Suprapubic skin (tissue), 4 donors: ENCODE data around the gene FAM117B. TPM values are rescaled to one million over a fixed set of nuclear protein-coding genes. Genes with fewer than 3 reads are reported as not detected.

Source experiments
- DNase-seq, 2 donors: peaks; one replicate each; pipeline ENCODE4 v3.0.0-alpha.2; 2019; ENCODE audit warnings: low spot score in 2 of 2
- H3K27ac ChIP-seq: fragments of 200-600 bp; sonication (generic); one replicate; pipeline ENCODE4 v1.5.1; 2019
- H3K27me3 ChIP-seq: fragments of 200-600 bp; sonication (generic); one replicate; pipeline ENCODE4 v1.5.1; 2019
- H3K36me3 ChIP-seq: fragments of 200-600 bp; sonication (generic); one replicate; pipeline ENCODE4 v1.5.1; 2019
- H3K4me1 ChIP-seq: fragments of 200-600 bp; sonication (generic); one replicate; pipeline ENCODE4 v1.5.1; 2019
- H3K4me3 ChIP-seq: fragments of 200-600 bp; sonication (generic); one replicate; pipeline ENCODE4 v1.5.1; 2019; ENCODE audit warnings: mild to moderate bottlenecking
- H3K9me3 ChIP-seq: fragments of 200-600 bp; sonication (generic); one replicate; pipeline ENCODE4 v1.5.1; 2019
- CTCF ChIP-seq, 2 donors: fragments of 200-600 bp in 1 of 2; fragments of 450-650 bp in 1 of 2; sonication (generic) in 1 of 2; IDR thresholded peaks; one replicate each; pipeline ENCODE4 v1.5.1; 2016 to 2019; ENCODE audit warnings: antibody characterized with exemption in 2 of 2, mild to moderate bottlenecking in 1 of 2, moderate library complexity in 1 of 2
- EP300 ChIP-seq: sonication (generic); formaldehyde crosslinking; IDR thresholded peaks from one replicate; pipeline ENCODE4 v1.6.1; 2017; ENCODE audit warnings: antibody characterized with exemption
- POLR2A ChIP-seq, 2 donors: fragments of 450-650 bp; IDR thresholded peaks; one replicate each; pipeline ENCODE4 v1.6.1; 2017; ENCODE audit warnings: antibody characterized with exemption in 2 of 2, mild to moderate bottlenecking in 2 of 2, moderate library complexity in 2 of 2
- POLR2AphosphoS5 ChIP-seq, 3 donors: sonication (generic); formaldehyde crosslinking; IDR thresholded peaks; one replicate each; pipeline ENCODE4 v1.6.1; 2017; ENCODE audit warnings: antibody characterized with exemption in 3 of 3
- WGBS: methylation state at CpG from one replicate; pipeline ENCODE4 v1.1.5; 2018; 5-methylcytosine and 5-hydroxymethylcytosine counted together
- total RNA-seq, 4 donors: library from RNA; depleted of rRNA; stranded (reverse); fragments of >200 nt; gene quantifications; one replicate each; pipeline ENCODE4 v1.1.0, GENCODE V29; 2016

The FAM117B gene
- total RNA-seq, result 10 to 100 TPM; 11.2 to 40.0 (median 17.7) TPM

DNA sequence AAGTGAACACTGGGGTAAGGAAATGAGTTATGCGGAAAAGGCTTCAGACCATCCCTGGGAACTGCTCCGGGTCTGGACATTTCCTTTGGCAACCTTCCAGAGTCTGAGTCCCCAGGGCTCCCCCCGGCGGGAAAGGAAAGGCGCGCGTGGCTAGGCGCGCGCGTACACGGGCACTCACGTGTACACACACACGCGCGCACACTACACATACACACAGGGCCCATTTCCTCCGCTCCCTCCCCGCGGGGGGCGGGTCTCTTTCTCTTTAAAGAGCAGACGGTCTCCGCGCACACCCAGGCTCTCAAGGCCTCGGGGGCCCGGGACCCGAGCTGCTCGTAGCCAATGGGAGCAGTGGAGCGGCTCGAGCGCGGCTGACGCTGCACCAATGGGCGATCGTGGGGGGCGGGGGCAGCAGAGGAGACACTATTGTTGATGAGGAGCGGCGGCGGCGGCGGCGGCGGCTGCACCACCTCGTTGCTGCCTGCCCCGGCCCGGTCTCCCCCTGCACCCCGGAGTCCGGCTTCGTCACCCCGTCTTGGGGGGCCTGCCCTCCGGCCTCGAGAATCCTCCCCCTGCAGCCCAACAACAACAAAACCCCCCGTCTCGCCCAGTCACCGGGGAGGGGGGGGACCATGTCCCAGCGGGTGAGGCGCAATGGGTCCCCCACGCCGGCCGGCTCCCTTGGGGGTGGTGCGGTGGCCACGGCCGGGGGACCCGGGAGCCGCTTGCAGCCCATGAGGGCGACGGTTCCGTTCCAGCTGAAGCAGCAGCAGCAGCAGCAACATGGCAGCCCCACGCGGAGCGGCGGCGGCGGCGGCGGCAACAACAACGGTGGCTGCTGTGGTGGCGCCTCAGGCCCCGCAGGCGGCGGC, at the start of gene FAM117B:
FAM117B (plus strand) TSS at position 414 of the 872 bp plus-strand sequence; CDS start at position 633, 219 bp downstream.
- H3K4me3 ChIP-seq, result peak within 1 kb of the TSS; percentile 80
- peaks cover 34% of the 10 kb centered on the region for H3K4me1 ChIP-seq
- TF ChIP-seq POLR2AphosphoS5 (IDR thresholded peaks at IDR 0.05), result peak in 2 of 3 donors; percentile 8 to 34
- no peak for TF ChIP-seq EP300
- TF ChIP-seq POLR2A (IDR thresholded peaks at IDR 0.05), result peak in 1 of 2 donors; percentile 33
- no peak for TF ChIP-seq CTCF (IDR thresholded peaks at IDR 0.05)
- no peaks in the 10 kb centered on the region for H3K27me3 ChIP-seq
- H3K27ac ChIP-seq, result peak within 1 kb of the TSS; percentile 93
- no peaks in the 10 kb centered on the region for H3K36me3 ChIP-seq
- H3K9me3 ChIP-seq, result no peaks in the 10 kb centered on the region
- DNase-seq, result peak; percentile 99 to 100
- WGBS, result 1% methylated on average over 38 of the region's 80 CpGs

DNA sequence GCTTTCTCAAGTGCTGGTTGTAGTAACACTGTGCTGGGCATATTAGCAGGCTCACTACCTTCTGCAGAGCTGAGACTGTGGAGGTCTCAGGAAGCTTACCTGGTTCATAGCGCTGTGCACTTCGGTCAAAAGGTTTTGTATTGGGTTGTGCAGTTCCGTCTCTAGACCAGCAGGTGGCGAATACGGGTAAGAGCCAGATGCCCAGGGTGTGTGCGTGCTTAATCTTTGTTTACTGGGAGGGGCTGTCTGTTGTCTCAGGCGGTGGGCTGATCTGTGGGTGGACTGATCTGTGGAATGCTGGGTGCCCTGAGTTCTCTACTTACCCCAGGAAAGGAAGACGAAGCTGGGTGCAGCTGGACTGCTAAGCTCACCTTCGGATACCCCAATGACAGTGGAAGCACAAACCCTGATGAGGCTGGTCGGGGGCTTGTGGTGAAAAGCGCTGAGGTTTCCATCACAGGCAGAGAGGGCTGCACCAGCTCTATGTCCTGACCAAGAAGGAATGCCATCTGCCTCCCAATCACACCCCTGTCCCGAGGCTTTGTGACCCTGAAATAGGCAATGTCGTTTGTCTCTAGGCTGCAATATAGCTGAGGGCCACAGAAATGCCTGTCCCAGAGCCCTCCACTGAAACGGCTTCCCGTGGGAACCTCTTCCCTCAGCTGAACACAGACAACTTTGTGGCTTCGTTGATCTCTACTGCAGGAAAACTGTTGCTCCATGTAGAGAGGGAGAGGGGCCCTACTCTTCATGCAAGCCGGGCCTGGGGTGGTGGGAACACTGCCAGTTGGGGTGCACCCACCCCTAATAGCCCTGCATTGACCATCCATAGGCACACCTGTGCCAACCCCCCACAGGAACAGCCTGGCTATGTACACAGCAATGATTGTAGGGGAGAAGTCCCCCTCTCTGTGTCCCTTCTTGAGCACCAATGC, 45.9 kb upstream of the FAM117B start:
- H3K4me1 ChIP-seq, result peaks cover 10% of the 10 kb centered on the region
- H3K4me3 ChIP-seq, result no peak overlapping the region
- TF ChIP-seq POLR2AphosphoS5 (IDR thresholded peaks at IDR 0.05) (no peak), CTCF (IDR thresholded peaks at IDR 0.05) (peak; percentile 85 to 90), EP300 (no peak), POLR2A (IDR thresholded peaks at IDR 0.05) (no peak)
- peak; percentile 72 to 80 for DNase-seq
- no peaks in the 10 kb centered on the region for H3K36me3 ChIP-seq
- no peak overlapping the region for H3K27ac ChIP-seq
- no peaks in the 10 kb centered on the region for H3K9me3 ChIP-seq
- 31% methylated on average over 13 of the region's 17 CpGs for WGBS
- no peaks in the 10 kb centered on the region for H3K27me3 ChIP-seq

GRCh38 chr2:202589582-202589949, 45.2 kb upstream of the FAM117B start:
- no peaks in the 10 kb centered on the region for H3K36me3 ChIP-seq
- H3K4me1 ChIP-seq, result peaks cover 16% of the 10 kb centered on the region
- no peaks in the 10 kb centered on the region for H3K9me3 ChIP-seq
- WGBS, result 94% methylated on average over 4 of the region's 4 CpGs
- H3K4me3 ChIP-seq, result no peak overlapping the region
- no peak overlapping the region for H3K27ac ChIP-seq
- no peak for DNase-seq
- H3K27me3 ChIP-seq, result no peaks in the 10 kb centered on the region
- TF ChIP-seq CTCF (IDR thresholded peaks at IDR 0.05) (no peak), POLR2A (IDR thresholded peaks at IDR 0.05) (no peak), POLR2AphosphoS5 (IDR thresholded peaks at IDR 0.05) (no peak), EP300 (no peak)

DNA sequence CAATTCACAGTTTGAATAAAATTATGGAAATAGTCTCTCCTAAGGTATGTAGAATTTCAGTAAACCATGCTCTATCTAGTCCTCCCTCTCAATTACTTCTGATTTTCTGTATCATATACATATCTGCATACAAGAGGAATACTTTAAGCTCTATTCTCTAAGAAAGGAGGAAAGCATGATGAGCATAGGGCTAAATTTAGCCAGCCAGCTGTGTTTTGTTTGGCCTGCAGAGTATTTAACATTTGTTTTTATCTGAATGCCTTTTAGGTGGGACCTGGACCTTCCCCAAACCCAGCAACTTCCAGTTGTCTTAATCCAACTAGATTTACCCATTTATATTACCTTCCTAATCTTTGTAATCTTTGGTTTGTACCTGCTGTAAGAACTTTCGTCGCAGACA, 42.2 kb upstream of the FAM117B start:
- DNase-seq, result no peak
- Histone ChIP-seq H3K4me3 (no peak overlapping the region), H3K36me3 (no peaks in the 10 kb centered on the region), H3K27me3 (no peaks in the 10 kb centered on the region), H3K27ac (no peak overlapping the region), H3K9me3 (no peaks in the 10 kb centered on the region), H3K4me1 (peaks cover 18% of the 10 kb centered on the region)
- TF ChIP-seq POLR2A (IDR thresholded peaks at IDR 0.05) (no peak), POLR2AphosphoS5 (IDR thresholded peaks at IDR 0.05) (no peak), CTCF (IDR thresholded peaks at IDR 0.05) (no peak), EP300 (no peak)
- WGBS, result 92% methylated on average over 2 of the region's 2 CpGs
